GM23338 (cell line): Measurements from ENCODE around the gene ZNF662. TPM values are rescaled to one million over a fixed set of nuclear protein-coding genes. Genes with fewer than 3 reads are reported as not detected.

Experiments used
- ATAC-seq: fragments of 200-7000 bp; cut with Tn5 transposase; 3 replicates; pipeline ENCODE4 v1.9.1; 2020
- DNase-seq: peaks from one replicate; pipeline ENCODE4 v3.0.0-alpha.2; 2015; ENCODE audit warnings: low spot score
- H2AFZ ChIP-seq: fragments of 200-600 bp; sonication (generic); 2 replicates; pipeline ENCODE4 v1.8.0; 2016; ENCODE audit warnings: antibody characterized with exemption, mild to moderate bottlenecking, moderate library complexity
- H3F3A ChIP-seq: fragments of 200-600 bp; sonication (generic); replicated peaks from 2 replicates; pipeline ENCODE4 v1.8.0; 2017; ENCODE audit warnings: antibody characterized with exemption, mixed run types, low read depth
- H3K27ac ChIP-seq: fragments of 200-600 bp; sonication (generic); 2 replicates; pipeline ENCODE4 v1.6.1; 2016; ENCODE audit warnings: low read depth
- H3K27me3 ChIP-seq: fragments of 200-600 bp; sonication (generic); 2 replicates; pipeline ENCODE4 v1.8.0; 2016; ENCODE audit warnings: mild to moderate bottlenecking, mixed run types, moderate library complexity; ENCODE audit not compliant: insufficient read depth
- H3K36me3 ChIP-seq: fragments of 200-600 bp; sonication (generic); 2 replicates; pipeline ENCODE4 v1.8.0; 2016; ENCODE audit warnings: mild to moderate bottlenecking; ENCODE audit not compliant: insufficient read depth
- H3K4me1 ChIP-seq: fragments of 200-600 bp; sonication (generic); 2 replicates; pipeline ENCODE4 v1.8.0; 2016; ENCODE audit warnings: mild to moderate bottlenecking, moderate library complexity; ENCODE audit not compliant: insufficient read depth
- H3K4me2 ChIP-seq: fragments of 200-600 bp; sonication (generic); 2 replicates; pipeline ENCODE4 v1.7.1; 2017; ENCODE audit warnings: mixed run types
- H3K4me3 ChIP-seq: fragments of 200-600 bp; sonication (generic); 2 replicates; pipeline ENCODE4 v1.6.1; 2016; ENCODE audit warnings: mixed run types
- H3K79me2 ChIP-seq: fragments of 200-600 bp; sonication (generic); replicated peaks from 2 replicates; pipeline ENCODE4 v1.8.0; 2017; ENCODE audit warnings: mild to moderate bottlenecking; ENCODE audit not compliant: insufficient read depth
- H3K9me2 ChIP-seq: fragments of 200-600 bp; sonication (generic); 2 replicates; pipeline ENCODE4 v1.8.0; 2017; ENCODE audit not compliant: insufficient read depth
- H4K20me1 ChIP-seq: fragments of 200-600 bp; sonication (generic); replicated peaks from 2 replicates; pipeline ENCODE4 v1.8.0; 2017; ENCODE audit warnings: mild to moderate bottlenecking; ENCODE audit not compliant: insufficient read depth
- H3K27ac Mint-ChIP-seq: 2 replicates; pipeline ENCODE4 v1.8.0; 2020; ENCODE audit warnings: inconsistent platforms, mild to moderate bottlenecking, moderate library complexity, mixed read lengths
- H3K27me3 Mint-ChIP-seq: 3 replicates; pipeline ENCODE4 v1.8.0; 2022; ENCODE audit warnings: low read depth, mild to moderate bottlenecking, moderate library complexity, mixed read lengths, inconsistent platforms; ENCODE audit not compliant: insufficient read depth, poor library complexity
- H3K36me3 Mint-ChIP-seq: 3 replicates; pipeline ENCODE4 v1.8.0; 2021; ENCODE audit warnings: low read depth, mild to moderate bottlenecking, inconsistent platforms, moderate library complexity, mixed read lengths
- H3K4me1 Mint-ChIP-seq: 3 replicates; pipeline ENCODE4 v1.8.0; 2020; ENCODE audit warnings: mild to moderate bottlenecking, inconsistent platforms, mixed read lengths
- H3K4me3 Mint-ChIP-seq: 3 replicates; pipeline ENCODE4 v1.8.0; 2021; ENCODE audit warnings: moderate library complexity, mild to moderate bottlenecking, inconsistent platforms, mixed read lengths
- H3K9me3 Mint-ChIP-seq: 3 replicates; pipeline ENCODE4 v1.8.0; 2020; ENCODE audit warnings: moderate library complexity, mild to moderate bottlenecking, inconsistent platforms, mixed read lengths
- CREB1 ChIP-seq: fragments of 250-450 bp; sonication (Bioruptor Pico); IDR thresholded peaks from 2 replicates; pipeline ENCODE4 v1.5.0; 2020; ENCODE audit warnings: low read depth, mild to moderate bottlenecking, moderate library complexity
- CTCF ChIP-seq, 2 experiments: fragments of 200-600 bp in 1 of 2; sonication (generic) in 1 of 2; conservative IDR thresholded peaks; 2 replicates each; pipeline versions ENCODE4 v1.5.1 to v1.6.1; 2016 to 2017; ENCODE audit warnings: antibody characterized with exemption in 2 of 2, low read depth in 2 of 2, mild to moderate bottlenecking in 2 of 2, moderate library complexity in 1 of 2
- EZH2 ChIP-seq: fragments of 200-600 bp; sonication (generic); IDR thresholded peaks from one replicate; pipeline ENCODE4 v1.8.0; 2017; ENCODE audit warnings: antibody characterized with exemption, mild to moderate bottlenecking, low read depth; ENCODE audit not compliant: unreplicated experiment
- EZH2phosphoT487 ChIP-seq: fragments of 200-600 bp; sonication (generic); IDR thresholded peaks from one replicate; pipeline ENCODE4 v1.8.1; 2018; ENCODE audit warnings: antibody characterized with exemption; ENCODE audit not compliant: unreplicated experiment
- JUNB ChIP-seq: IDR thresholded peaks from one replicate; pipeline ENCODE4 v1.6.1; 2016; ENCODE audit warnings: antibody characterized with exemption; ENCODE audit not compliant: unreplicated experiment
- NANOG ChIP-seq: IDR thresholded peaks from 2 replicates; pipeline ENCODE4 v1.6.1; 2016; ENCODE audit warnings: antibody characterized with exemption, borderline replicate concordance
- POLR2AphosphoS5 ChIP-seq: IDR thresholded peaks from 2 replicates; pipeline ENCODE4 v1.6.1; 2016; ENCODE audit warnings: antibody characterized with exemption, low read depth
- REST ChIP-seq: IDR thresholded peaks from one replicate; pipeline ENCODE4 v1.6.1; 2018; ENCODE audit warnings: antibody characterized with exemption; ENCODE audit not compliant: unreplicated experiment
- ZNF114 ChIP-seq: fragments of 250-450 bp; sonication (Bioruptor Pico); IDR thresholded peaks from 2 replicates; pipeline ENCODE4 v1.5.0; 2020; ENCODE audit warnings: mild to moderate bottlenecking, moderate library complexity
- ZNF331 ChIP-seq: fragments of 250-450 bp; sonication (Bioruptor Pico); IDR thresholded peaks from 2 replicates; pipeline ENCODE4 v1.5.0; 2020; ENCODE audit warnings: low read depth, mild to moderate bottlenecking, moderate library complexity
- ZNF462 ChIP-seq: fragments of 250-450 bp; sonication (Bioruptor Pico); IDR thresholded peaks from 2 replicates; pipeline ENCODE4 v1.5.0; 2020; ENCODE audit warnings: mild to moderate bottlenecking, moderate library complexity
- polyA plus RNA-seq: library from polyadenylated mRNA; unstranded; fragments of >200 nt; fragmentation: Nextera tagmentation; extraction: Ambion mirVana; gene quantifications from 2 replicates; pipeline ENCODE4 v1.2.1, GENCODE V29; 2016
- total RNA-seq: library from RNA; depleted of rRNA; stranded (reverse); fragments of >200 nt; shearing (Covaris generic); gene quantifications from 2 replicates; pipeline ENCODE4 v1.2.3, GENCODE V29; 2014

ZNF662 gene
- total and polyA plus RNA-seq, 2 experiments from 2014 or later: 0.84 to 1.5 TPM

GRCh38 chr3:42926310-42926709 lies 20.4 kb downstream of the ZNF662 start:
- H4K20me1 ChIP-seq: no peaks in the 10 kb centered on the region
- no peak overlapping the region for H3K27ac Mint-ChIP-seq
- no peaks in the 10 kb centered on the region for H3K79me2 ChIP-seq
- H2AFZ ChIP-seq: no peak overlapping the region
- no peak overlapping the region for H3K27ac ChIP-seq
- H3K4me2 ChIP-seq: no peak overlapping the region
- H3K9me3 Mint-ChIP-seq: peaks cover 15% of the 10 kb centered on the region
- no peaks in the 10 kb centered on the region for H3K9me2 ChIP-seq
- H3K36me3 ChIP-seq: no peaks in the 10 kb centered on the region
- H3K36me3 Mint-ChIP-seq: peaks cover 2% of the 10 kb centered on the region; the same call in 1 of the 3 replicates
- TF ChIP-seq EZH2 (no peak), CTCF (conservative IDR thresholded peaks at IDR 0.05; ENCODE audit: low read depth in 2 of 2) (no peak), NANOG (no peak), ZNF114 (no peak), POLR2AphosphoS5 (no peak), EZH2phosphoT487 (no peak), JUNB (no peak), CREB1 (CRISPR knock-in tag) (no peak), ZNF462 (CRISPR knock-in tag) (no peak), ZNF331 (CRISPR knock-in tag) (no peak), REST (no peak)
- H3K4me1 ChIP-seq: no peaks in the 10 kb centered on the region
- DNase-seq (no peak), ATAC-seq (no peak)
- no peaks in the 10 kb centered on the region for H3K27me3 ChIP-seq
- no peaks in the 10 kb centered on the region for H3K27me3 Mint-ChIP-seq
- no peak overlapping the region for H3K4me3 Mint-ChIP-seq
- no peaks in the 10 kb centered on the region for H3F3A ChIP-seq
- no peaks in the 10 kb centered on the region for H3K4me1 Mint-ChIP-seq
- H3K4me3 ChIP-seq: no peak overlapping the region
